DND-41 (cell line): ENCODE data around the gene RPL14.

Experiments
- ATAC-seq: fragments of 200-7000 bp; cut with Tn5 transposase; 3 replicates; pipeline ENCODE4 v1.9.1; 2021; ENCODE audit warnings: low read depth; ENCODE audit not compliant: insufficient read depth
- DNase-seq: peaks from one replicate; pipeline ENCODE4 v3.0.0-alpha.2; 2020
- H2AFZ ChIP-seq: 2 replicates; pipeline ENCODE4 v1.6.0; 2012; ENCODE audit warnings: low read depth, low read length
- H3K27ac ChIP-seq: 2 replicates; pipeline ENCODE4 v1.5.1; 2012; ENCODE audit warnings: low read length, inconsistent platforms
- H3K27me3 ChIP-seq: fragments of 200-600 bp; sonication (generic); 2 replicates; pipeline ENCODE4 v1.6.0; 2012; ENCODE audit warnings: low read length, mild to moderate bottlenecking, inconsistent platforms; ENCODE audit not compliant: insufficient read depth, poor library complexity
- H3K36me3 ChIP-seq: 2 replicates; pipeline ENCODE4 v1.5.1; 2012; ENCODE audit warnings: low read length, inconsistent platforms; ENCODE audit not compliant: insufficient read depth
- H3K4me1 ChIP-seq: 2 replicates; pipeline ENCODE4 v1.5.1; 2012; ENCODE audit warnings: mild to moderate bottlenecking, low read length; ENCODE audit not compliant: insufficient read depth
- H3K4me2 ChIP-seq: 2 replicates; pipeline ENCODE4 v1.6.0; 2012; ENCODE audit warnings: mild to moderate bottlenecking, moderate library complexity, low read length, inconsistent platforms; ENCODE audit not compliant: insufficient read depth
- H3K4me3 ChIP-seq, 2 experiments: fragments of 200-600 bp in 1 of 2; shearing (Covaris generic) in 1 of 2; 2 replicates each; pipeline ENCODE4 v1.5.1; 2012 to 2016; ENCODE audit warnings: inconsistent platforms in 2 of 2, low read length in 2 of 2, mild to moderate bottlenecking in 2 of 2, low read depth in 1 of 2, moderate library complexity in 1 of 2
- H3K79me2 ChIP-seq: 2 replicates; pipeline ENCODE4 v1.6.0; 2012; ENCODE audit warnings: low read length, inconsistent platforms; ENCODE audit not compliant: insufficient read depth
- H3K9ac ChIP-seq: 2 replicates; pipeline ENCODE4 v1.6.0; 2012; ENCODE audit warnings: low read depth, mild to moderate bottlenecking, inconsistent platforms, low read length, moderate library complexity
- H3K9me3 ChIP-seq: 2 replicates; pipeline ENCODE4 v1.5.1; 2012; ENCODE audit warnings: low read length, moderate library complexity, mild to moderate bottlenecking, inconsistent platforms; ENCODE audit not compliant: insufficient read depth, severe bottlenecking
- H4K20me1 ChIP-seq: 2 replicates; pipeline ENCODE4 v1.6.0; 2012; ENCODE audit warnings: low read length; ENCODE audit not compliant: insufficient read depth
- CTCF ChIP-seq: IDR thresholded peaks from 2 replicates; pipeline ENCODE4 v1.5.1; 2012; ENCODE audit warnings: borderline replicate concordance, low read length, moderate library complexity, mild to moderate bottlenecking; ENCODE audit not compliant: poor library complexity, severe bottlenecking; ENCODE audit errors: extremely low read depth
- EZH2 ChIP-seq: IDR thresholded peaks from 3 replicates; pipeline ENCODE4 v1.6.1; 2012; ENCODE audit warnings: borderline replicate concordance, low read depth, mild to moderate bottlenecking, moderate library complexity, low read length, inconsistent platforms; ENCODE audit not compliant: severe bottlenecking

The RPL14 gene

GRCh38 chr3:40477666-40478065 is 20.5 kb downstream of the RPL14 start:
- no peaks in the 10 kb centered on the region for H3K9me3 ChIP-seq
- H2AFZ ChIP-seq: peak overlapping the region; percentile 83
- H3K79me2 ChIP-seq: no peaks in the 10 kb centered on the region
- H3K4me3 ChIP-seq: peak overlapping the region; percentile 28 to 66; a peak in 3 of 4 replicates
- no peaks in the 10 kb centered on the region for H3K36me3 ChIP-seq
- no peaks in the 10 kb centered on the region for H3K27me3 ChIP-seq
- peaks cover 18% of the 10 kb centered on the region for H3K4me1 ChIP-seq
- 0 out of 2 replicates have a peak overlapping the region, but pooled peaks have one; percentile 5 for H3K27ac ChIP-seq
- no peak for ATAC-seq
- H3K4me2 ChIP-seq: peak overlapping the region; percentile 66
- H3K9ac ChIP-seq: peak overlapping the region; percentile 63
- no peak for TF ChIP-seq CTCF
- no peak for TF ChIP-seq EZH2
- no peak for DNase-seq
- H4K20me1 ChIP-seq: no peaks in the 10 kb centered on the region

- H3K4me1 ChIP-seq: peaks cover 5% of the 10 kb centered on the region
- H4K20me1 ChIP-seq: no peaks in the 10 kb centered on the region
- H2AFZ ChIP-seq: no peak overlapping the region
- no peaks in the 10 kb centered on the region for H3K79me2 ChIP-seq
- no peak overlapping the region for H3K9ac ChIP-seq
- no peaks in the 10 kb centered on the region for H3K9me3 ChIP-seq
- H3K4me3 ChIP-seq: no peak overlapping the region
- H3K27me3 ChIP-seq: no peaks in the 10 kb centered on the region
- H3K36me3 ChIP-seq: no peaks in the 10 kb centered on the region
- no peak overlapping the region for H3K4me2 ChIP-seq
- no peak for DNase-seq
- H3K27ac ChIP-seq: no peak overlapping the region
- no peak for TF ChIP-seq EZH2
- no peak for ATAC-seq
Measured at GRCh38 chr3:40487172-40487571, 30.0 kb downstream of the RPL14 start.

- Histone ChIP-seq H3K4me2 (no peak overlapping the region), H3K9ac (no peak overlapping the region), H3K4me1 (no peaks in the 10 kb centered on the region), H3K36me3 (no peaks in the 10 kb centered on the region), H4K20me1 (no peaks in the 10 kb centered on the region), H3K9me3 (no peaks in the 10 kb centered on the region), H2AFZ (no peak overlapping the region), H3K79me2 (no peaks in the 10 kb centered on the region), H3K27ac (no peak overlapping the region), H3K4me3 (no peak overlapping the region), H3K27me3 (no peaks in the 10 kb centered on the region)
- DNase-seq (no peak), ATAC-seq (no peak)
- TF ChIP-seq CTCF: no peak
- no peak for TF ChIP-seq EZH2
Measured at GRCh38 chr3:40490916-40491315, 33.8 kb downstream of the RPL14 start.

GRCh38 chr3:40494698-40495097 is 37.6 kb downstream of the RPL14 start:
- Histone ChIP-seq H3K36me3 (no peaks in the 10 kb centered on the region), H3K4me1 (no peaks in the 10 kb centered on the region), H3K27me3 (no peaks in the 10 kb centered on the region), H3K9ac (no peak overlapping the region), H3K9me3 (no peaks in the 10 kb centered on the region), H3K4me2 (no peak overlapping the region), H3K4me3 (no peak overlapping the region), H4K20me1 (no peaks in the 10 kb centered on the region), H2AFZ (no peak overlapping the region), H3K27ac (no peak overlapping the region), H3K79me2 (no peaks in the 10 kb centered on the region)
- TF ChIP-seq CTCF: no peak
- no peak for TF ChIP-seq EZH2
- DNase-seq (no peak), ATAC-seq (no peak)
